Left renal pelvis (tissue), 4 donors: ENCODE results near the gene CFAP68. TPM values are rescaled to one million over a fixed set of nuclear protein-coding genes. Genes with fewer than 3 reads are reported as not detected.
A peak's percentile ranks its signal among the peaks of the same experiment; 100 is the strongest.

Source experiments
- DNase-seq, 4 donors: peaks; one replicate each; pipeline ENCODE4 v3.0.0-alpha.2; 2013; ENCODE audit warnings: low read depth in 4 of 4, low spot score in 3 of 4
- polyA plus RNA-seq, 4 donors: library from polyadenylated mRNA; unstranded; fragments of 120-200 nt; gene quantifications; one replicate each; pipeline ENCODE4 v1.2.1, GENCODE V29; 2013; ENCODE audit not compliant: insufficient read length in 4 of 4

CFAP68 gene, protein sequence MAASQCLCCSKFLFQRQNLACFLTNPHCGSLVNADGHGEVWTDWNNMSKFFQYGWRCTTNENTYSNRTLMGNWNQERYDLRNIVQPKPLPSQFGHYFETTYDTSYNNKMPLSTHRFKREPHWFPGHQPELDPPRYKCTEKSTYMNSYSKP
- polyA plus RNA-seq: 10 to 100 TPM; 29.8 to 54.0 (median 44.5) TPM

DNA sequence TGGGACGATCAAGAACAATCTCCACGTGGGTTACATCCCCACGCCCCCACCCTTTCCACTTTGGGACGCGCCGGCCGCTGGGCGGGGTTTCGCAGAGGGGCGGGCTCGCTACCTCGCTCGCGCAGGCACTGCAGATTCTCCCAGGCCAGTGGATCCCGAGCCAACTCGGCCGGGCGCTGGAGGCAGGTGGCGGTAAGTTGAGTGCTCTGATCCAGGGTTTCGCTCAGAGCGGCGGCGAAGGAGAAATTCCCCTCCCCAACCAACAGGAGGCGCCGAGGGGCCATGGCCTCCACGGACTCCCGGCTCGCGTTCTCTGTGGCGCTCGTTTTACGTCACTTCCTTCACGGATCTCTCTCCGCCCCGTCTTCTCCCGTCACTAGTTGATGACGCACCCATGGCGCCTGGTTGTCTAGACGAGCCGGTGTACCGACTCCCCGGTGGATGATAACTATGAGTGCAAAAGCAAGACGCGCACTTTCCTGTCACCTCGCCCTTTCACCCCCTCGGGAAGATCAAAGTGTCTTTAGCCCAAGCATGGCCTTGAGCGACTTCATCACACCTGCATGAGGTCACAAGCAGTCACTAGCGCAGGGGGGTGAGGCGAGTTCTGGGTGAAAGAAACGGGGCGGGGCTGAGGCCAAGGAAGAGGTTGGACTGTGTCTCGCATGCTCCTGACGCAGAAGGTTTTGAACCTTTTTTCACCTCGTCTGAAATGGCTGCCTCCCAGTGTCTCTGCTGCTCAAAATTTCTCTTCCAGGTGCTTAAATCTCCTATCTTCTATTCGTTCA is at the start of gene CFAP68, which contains the start of gene FDXACB1:
CFAP68 (plus strand) TSS at position 693 of the 788 bp plus-strand sequence; CDS start at position 713, 20 bp downstream.
FDXACB1 (minus strand) TSS at position 317 of the 788 bp plus-strand sequence; CDS start at position 284, 33 bp downstream.
- peak; percentile 95 to 97 (median 97) for DNase-seq

DNA sequence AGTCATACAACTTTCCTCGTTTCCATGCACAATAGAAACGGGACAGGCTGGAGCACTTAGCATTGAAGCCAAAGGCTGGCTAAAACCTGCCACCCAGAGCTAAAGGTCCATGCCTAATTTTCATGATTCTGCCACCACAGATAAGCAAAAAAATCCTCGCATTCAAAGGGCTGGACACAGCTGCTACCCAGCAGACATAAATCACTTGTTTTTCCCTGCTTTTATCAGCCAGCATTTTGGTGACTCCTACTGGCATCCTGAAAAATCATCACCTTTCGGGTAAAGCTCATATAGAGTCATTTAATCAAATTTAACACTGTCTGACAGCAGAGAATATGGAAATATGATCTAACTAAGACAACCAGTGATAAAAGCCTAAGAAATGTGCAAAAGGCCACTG is 45.8 kb upstream of the CFAP68 start:
- DNase-seq: no peak

DNA sequence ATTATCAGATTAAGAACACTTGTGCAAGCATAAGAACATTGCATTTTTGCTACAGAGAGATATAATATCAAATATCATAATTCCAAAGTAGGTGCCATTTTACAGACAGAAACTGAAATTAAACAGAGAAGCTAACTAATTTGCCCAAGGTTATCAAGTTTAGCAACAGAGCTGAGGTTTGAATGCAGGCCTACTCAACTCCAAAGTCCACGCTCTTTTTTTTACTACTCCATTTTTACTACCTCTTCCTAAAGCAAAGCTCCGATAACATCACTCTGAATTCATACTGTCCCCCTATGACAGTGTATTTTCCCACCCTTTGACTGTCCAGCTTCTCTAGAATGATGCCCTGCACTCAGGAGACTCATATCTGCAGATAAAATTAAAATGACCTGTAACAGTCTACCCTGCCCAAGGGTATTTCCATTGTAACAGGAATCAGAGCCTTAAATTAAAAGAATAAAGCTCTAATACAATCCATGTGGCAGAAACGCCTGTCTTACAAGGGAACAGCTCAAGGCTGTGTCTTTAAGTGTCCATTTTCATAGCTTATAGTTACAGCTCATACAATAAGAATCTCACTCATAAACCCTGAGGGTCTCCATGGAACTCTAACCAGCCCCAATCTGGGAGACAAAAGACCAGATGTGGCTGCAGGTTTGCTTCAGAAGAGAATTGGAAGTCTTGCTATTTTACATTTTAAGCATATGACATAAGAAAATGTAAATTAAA is 44.7 kb upstream of the CFAP68 start:
- DNase-seq: no peak

DNA sequence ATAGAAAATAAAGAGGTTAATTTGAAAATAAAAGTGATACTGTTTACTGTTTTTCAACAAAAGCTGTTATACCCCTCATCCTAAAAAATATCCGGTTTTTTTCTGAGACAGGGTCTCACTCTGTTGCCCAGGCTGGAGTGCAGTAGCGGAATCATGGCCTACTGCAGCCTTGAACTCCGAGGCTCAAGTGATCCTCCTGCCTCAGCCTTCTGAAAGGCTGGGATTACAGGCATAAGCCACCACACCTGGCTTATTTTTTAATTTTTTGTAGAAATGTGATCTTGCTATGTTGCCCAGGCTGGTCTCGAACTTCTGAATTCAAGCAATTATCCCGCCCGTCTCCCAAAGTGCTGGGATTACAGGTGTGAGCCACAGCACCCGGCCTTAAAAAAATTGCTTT is 43.7 kb upstream of the CFAP68 start:
- no peak for DNase-seq

DNA sequence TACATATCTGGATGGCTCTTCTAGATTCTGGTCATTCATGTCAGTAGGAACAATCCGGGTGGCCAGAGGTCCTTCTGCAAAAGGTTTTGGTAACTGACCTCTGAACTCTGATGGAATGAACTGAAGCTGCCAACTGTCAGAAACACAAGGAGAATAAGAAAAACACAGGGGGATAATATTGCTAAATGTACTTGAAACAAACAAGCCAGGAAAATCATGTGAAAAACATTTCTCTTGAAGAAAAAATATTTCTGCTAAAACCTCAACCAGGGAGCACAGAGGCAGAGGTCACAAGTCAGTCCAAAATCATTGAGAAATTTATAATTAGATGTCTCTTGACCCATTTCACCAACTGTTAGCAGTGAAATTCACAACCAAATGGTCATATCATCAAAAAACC is 43.2 kb upstream of the CFAP68 start:
- no peak for DNase-seq

DNA sequence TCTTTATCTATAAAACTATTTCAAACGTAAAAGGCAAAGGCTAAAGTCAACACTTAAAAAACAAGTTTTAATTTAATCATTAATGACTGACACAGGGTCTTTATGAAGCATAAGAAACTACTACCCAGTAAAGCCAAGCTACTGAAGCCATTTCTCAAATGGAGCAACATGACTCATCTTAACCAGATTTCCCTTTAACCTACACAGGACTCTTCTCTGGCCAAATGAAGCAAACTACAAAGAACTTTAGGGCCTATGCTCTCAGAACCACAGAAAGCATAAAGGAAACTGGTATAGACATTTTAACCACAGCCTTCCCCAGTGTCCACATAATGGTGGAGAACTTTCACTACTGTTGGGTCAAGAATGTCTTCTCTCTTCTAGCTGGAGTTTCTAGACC is 42.6 kb upstream of the CFAP68 start:
- DNase-seq: no peak

DNA sequence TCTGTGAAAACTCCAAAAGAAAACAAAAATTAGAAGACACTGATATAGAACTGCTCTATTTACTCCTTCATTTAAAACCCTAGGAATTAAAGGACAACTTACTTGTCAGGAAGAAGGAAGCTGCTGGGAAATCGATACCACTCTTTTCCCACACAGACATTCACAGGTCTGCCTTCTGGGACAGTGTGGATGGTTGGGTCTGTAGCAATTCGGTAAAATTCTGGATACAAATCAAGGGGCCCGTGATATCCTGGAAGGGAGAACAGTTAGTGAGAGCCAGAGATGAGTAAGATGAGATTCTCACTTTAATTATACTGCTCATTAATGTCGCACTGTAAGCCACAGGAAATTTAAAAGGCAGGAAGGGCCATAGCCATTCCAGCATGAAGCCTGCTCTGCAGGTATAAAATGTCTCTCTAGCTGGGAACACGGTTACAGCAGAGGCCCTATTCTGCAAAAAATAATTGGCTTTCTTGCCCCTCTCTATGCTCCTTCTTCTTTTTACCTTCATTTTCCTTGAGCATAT is 41.9 kb upstream of the CFAP68 start:
- no peak for DNase-seq

DNA sequence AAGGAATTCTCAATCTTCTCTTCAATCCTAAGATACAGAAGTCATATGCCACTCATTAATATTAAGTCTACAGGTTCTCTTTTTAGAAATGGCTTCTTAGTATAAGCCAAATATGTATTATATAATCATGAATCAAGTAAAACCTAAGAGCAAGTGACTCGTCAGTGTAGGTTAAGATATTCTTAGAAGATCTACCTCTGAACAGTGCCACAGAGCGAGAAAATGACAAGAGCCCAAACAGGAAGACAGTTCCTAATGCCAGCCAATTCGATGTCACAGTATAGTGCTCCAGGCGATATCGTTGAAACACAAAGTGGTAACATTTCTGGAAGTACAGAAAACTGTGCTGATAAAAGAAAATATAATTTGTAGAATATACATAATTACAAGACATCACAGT is 41.3 kb upstream of the CFAP68 start:
- no peak for DNase-seq

DNA sequence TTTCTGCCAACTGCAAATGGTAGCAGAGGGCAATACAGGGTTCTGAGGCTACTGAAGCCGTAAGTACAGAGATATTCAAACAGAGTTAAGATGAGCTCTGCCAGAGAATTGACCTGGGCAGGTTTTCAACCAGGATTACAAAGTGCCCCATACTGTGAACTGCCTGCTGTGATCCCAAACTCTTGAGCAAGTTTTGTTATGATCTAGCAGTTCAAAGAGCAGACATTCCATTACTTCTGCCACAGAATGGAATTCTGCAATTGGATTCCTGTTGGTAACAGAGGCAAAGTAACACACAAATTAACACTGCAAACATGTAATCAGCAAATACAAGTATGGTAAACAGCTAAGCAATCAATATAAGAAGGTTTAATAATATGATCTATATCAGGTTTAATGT is 39.2 kb upstream of the CFAP68 start:
- DNase-seq: no peak

DNA sequence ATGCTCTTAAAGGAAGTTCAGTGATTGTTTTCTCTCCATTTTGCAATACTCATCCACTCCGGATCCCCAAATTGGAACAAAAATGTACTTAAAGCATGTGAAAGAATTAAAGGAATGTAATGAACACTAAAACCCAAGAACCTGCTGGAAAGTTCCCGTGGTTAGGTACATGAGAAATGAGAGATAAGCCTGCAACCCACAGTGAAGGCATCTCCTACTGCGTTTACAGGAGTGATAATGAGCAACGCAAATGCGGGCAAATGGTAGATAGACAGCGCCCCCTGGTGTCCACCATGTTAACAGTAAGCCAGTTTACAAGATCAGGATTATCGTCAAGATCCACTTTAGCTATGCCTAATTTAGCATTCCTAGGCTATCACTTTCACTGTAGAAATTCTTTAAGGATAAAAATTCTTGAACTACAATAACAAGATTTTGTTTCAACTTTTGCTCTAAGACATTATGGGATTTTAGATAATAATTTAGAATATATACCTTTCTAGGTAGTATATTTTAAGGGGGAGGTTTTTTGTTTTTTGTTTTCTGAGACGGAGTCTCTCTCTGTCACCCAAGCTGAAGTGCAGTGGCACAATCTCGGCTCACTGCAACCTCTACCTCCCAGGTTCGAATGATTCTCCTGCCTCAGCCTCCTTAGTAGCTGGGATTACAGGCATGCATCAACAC is 37.8 kb upstream of the CFAP68 start:
- DNase-seq: peak; percentile 58 to 68 (median 65)

DNA sequence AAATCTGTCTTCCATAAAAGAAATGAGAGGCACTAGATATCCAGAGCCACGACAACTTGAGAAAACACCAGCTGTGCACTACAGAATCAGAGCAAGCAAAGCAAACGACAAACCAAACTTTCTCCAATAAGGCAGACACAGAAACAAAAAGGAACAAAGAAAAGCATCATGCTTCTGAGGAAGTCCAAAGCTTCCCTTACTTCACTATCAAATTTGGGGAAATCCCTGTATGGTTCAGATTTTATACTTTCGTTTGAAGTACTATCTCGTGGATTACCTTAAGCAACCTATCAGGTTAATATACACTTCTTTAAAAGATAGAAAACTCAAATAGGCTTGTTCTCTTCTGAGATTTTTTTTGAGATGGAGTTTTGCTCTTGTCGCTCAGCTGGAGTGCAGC is 35.7 kb upstream of the CFAP68 start:
- no peak for DNase-seq

DNA sequence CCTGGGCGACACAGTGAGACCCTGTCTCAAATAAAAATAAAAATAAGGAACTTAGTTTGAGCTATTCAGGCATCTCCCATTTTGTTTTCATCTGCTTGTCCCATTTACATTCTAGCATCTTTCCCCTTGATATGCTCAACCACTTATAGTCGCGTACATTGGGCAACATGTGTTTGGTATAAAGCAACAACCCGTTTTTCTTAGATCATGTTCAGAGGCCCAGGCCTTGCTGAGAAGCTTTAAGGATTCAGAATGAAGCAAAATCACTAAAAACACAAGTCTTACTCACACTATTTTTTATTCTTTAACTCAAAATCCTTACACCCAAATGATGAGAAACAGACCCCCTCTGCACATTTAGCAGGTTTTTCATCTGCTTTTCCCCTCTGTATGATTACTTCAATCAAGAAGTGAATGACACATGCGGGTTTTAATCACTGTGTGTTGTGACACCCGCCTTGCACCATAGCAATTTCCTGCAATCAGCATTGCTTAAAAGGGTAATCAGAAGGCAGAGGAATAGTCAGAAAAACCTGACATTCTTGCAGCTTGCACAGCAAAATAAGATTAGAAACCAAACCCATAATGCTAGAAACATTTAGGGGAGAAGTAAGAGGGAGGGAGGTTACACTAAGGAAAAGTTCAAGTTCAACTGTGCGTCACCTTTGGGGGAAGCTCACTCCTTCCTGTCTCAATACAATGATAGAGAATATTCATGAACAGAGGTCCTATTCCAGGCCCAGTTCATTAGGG is 33.9 kb upstream of the CFAP68 start:
- no peak for DNase-seq

DNA sequence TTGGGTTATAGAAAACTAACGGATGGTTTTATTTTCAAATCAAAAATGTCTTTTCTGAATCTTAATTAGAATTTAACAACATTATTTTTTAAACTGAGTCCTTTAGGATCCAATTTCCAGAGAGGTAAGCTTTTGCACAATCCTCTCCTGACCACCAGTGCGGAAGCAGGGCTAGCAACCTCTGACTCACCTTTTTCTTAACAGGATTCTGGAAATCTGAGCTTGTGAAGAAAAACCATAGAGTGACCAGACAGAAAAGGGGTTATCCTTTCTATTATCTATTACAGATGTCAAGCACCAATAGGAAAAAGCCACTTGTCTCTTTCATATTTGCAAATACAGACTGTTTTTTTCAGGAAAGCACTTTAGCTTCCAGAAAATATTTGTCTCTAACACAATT is 33.3 kb upstream of the CFAP68 start:
- no peak for DNase-seq

DNA sequence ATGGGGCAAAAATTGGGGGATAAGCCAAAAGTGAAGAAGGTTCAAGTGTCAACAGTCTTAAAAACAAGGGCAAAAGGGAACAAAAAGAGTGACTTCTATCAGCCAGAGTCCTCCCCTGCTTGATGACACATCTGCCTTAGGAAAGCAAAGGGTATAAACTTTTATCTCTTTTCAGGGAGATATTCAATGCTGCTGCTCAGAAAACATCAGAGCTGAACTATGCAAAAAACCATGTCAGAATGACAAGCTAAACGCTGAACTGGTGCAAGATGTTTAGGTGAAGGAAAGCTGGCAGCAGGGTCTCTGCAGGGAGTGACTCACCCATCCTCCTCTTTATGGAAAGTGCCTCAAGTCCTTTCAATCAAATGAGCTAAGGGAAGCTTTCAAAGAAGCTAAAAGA is 32.7 kb upstream of the CFAP68 start:
- no peak for DNase-seq

DNA sequence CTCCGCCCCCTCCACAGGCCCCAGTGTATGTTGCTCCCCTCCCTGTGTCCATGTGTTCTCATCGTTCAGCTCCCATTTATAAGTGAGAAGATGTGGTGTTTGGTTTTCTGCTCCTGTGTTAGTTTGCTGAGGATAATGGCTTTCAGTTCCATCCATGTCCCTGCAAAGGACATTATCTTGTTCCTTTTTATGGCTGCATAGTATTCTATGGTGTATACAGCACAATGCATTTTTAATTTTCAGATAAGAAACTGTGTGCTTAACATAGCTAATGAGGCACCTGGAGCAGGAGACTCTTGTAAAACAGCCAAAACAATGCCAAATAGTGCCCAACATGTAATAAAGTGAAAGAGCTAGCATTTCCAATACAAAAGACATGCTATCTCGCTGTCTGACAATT is 29.7 kb upstream of the CFAP68 start:
- no peak for DNase-seq

DNA sequence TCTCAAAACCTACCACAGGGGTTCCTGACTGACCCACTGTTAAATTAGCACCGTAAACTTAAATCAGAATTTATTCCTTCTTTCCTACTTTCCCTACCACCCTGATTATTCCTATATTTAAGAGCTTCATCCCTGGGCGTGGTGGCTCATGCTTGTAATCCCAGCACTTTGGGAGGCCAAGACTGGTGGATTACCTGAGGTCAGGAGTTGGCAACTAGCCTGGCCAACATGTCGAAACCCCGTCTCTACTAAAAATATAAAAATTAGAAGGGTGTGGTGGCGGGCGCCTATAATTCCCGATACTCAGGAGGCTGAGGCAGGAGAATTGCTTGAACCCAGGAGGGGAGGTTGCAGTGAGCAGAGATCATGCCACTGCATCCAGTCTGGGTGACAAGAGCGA is 28.3 kb upstream of the CFAP68 start:
- DNase-seq: no peak

DNA sequence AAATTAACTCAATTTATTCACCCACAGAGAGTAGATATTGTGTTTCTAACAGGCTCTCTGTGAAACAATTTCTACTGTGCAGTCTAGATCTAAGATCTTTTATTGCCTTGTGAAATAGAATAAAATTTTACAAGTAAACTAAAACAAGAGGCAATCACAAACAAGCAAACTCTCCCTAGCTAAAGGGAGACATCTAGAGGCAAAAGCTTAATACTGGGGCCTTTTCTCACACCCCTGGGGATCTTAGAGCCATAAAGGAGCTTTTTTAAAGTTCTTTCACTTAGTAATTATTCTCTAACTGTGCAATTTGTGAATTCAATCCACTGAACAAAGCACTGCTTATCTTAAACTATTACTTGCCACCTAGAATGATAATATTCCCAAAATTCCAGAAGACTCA is 27.7 kb upstream of the CFAP68 start:
- no peak for DNase-seq

DNA sequence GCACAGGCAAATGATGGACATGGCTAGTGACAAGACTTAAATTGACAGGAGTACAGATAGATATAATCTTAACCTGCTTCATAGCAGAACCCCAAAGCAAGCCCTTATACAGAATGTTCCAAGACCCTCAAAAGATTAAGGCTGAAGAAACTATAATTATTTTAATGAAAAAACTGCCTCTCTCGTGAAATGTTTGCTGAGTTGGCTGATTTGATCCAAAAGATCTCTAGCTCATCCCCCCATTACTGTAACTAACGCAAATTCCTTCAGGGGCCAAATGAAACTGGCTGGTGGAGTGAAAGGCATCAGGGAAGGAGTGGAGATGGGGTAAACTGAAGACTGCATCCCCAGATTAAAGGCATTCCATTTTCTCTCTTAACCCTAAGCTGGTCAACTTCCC is 27.2 kb upstream of the CFAP68 start:
- no peak for DNase-seq

DNA sequence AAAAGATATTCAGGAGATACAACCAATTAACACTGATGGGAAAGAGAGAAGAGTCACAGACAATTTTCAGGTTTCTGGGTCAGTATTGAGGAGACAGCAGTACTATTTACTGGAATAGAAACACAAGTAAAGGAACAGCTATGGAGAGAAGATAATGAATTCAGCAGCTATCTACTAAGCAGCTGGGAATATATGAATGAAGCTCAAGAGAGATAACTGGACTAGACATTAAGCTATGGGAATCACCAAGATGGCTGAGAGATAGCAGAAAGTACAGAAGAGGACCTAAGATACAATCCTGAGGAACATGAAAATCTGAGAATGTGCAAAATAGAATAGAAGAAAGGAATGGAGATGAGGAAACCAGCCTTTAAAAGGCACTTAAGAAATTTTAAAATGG is 23.8 kb upstream of the CFAP68 start:
- no peak for DNase-seq

DNA sequence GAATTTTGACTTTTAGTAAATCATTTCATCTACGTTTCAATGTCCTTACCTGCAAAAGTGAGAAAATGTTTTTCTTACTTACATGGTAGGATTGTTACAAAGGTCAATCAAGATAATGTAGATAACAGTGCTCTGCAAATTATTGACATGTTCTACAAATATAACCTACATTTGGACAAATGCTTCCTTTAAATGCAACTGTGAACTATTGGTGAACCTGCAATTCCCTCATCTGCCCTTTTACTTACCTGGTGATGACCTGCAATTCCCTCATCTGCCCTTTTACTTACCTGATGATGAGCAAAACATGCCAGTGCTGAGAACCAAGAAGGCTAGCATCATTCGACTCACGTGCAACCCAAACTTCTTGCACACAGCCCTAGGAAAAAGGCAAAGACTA is 19.1 kb upstream of the CFAP68 start:
- no peak for DNase-seq
